GM06990 (cell line): ENCODE measurements around the gene NCAPD3.

Experiments used
- DNase-seq: peaks from one replicate; pipeline ENCODE4 v3.0.0-alpha.2; 2011; ENCODE audit not compliant: insufficient read length; ENCODE audit errors: extremely low read depth
- H3K27me3 ChIP-seq: replicated peaks from 2 replicates; pipeline ENCODE4 v1.6.0; 2011; ENCODE audit warnings: low read length; ENCODE audit not compliant: control insufficient read depth, insufficient read depth
- H3K36me3 ChIP-seq: 2 replicates; pipeline ENCODE4 v1.5.1; 2011; ENCODE audit warnings: low read length; ENCODE audit not compliant: control insufficient read depth, insufficient read depth
- H3K4me3 ChIP-seq: replicated peaks from 2 replicates; pipeline ENCODE4 v1.5.1; 2011; ENCODE audit warnings: low read depth, mild to moderate bottlenecking, control low read depth, low read length
- CTCF ChIP-seq: IDR thresholded peaks from 2 replicates; pipeline ENCODE4 v1.5.1; 2011; ENCODE audit warnings: low read length, control low read depth, mild to moderate bottlenecking, inconsistent platforms; ENCODE audit not compliant: insufficient read depth, poor library complexity, severe bottlenecking

Gene NCAPD3

GRCh38 chr11:134264966-134265764 is 41.4 kb upstream of the NCAPD3 start:
- Histone ChIP-seq H3K27me3 (no peaks in the 10 kb centered on the region), H3K36me3 (peaks cover 5% of the 10 kb centered on the region), H3K4me3 (no peak overlapping the region)
- no peak for DNase-seq
- TF ChIP-seq CTCF: no peak

GRCh38 chr11:134261626-134262488 is 38.1 kb upstream of the NCAPD3 start:
- peaks cover 12% of the 10 kb centered on the region for H3K36me3 ChIP-seq
- TF ChIP-seq CTCF: peak; percentile 61

GRCh38 chr11:134260983-134261382 is 37.2 kb upstream of the NCAPD3 start:
- Histone ChIP-seq H3K36me3 (peaks cover 12% of the 10 kb centered on the region), H3K27me3 (no peaks in the 10 kb centered on the region), H3K4me3 (no peak overlapping the region)
- TF ChIP-seq CTCF: no peak
- DNase-seq: no peak

More at GRCh38 chr11:134261626-134262488, 38.1 kb upstream of the NCAPD3 start:
- DNase-seq: no peak
- no peaks in the 10 kb centered on the region for H3K27me3 ChIP-seq
- H3K4me3 ChIP-seq: no peak overlapping the region

- TF ChIP-seq CTCF: no peak
- DNase-seq: no peak
- H3K4me3 ChIP-seq: no peak overlapping the region
- no peaks in the 10 kb centered on the region for H3K27me3 ChIP-seq
- H3K36me3 ChIP-seq: peaks cover 12% of the 10 kb centered on the region
Measured at GRCh38 chr11:134260503-134260902, 36.7 kb upstream of the NCAPD3 start.

GRCh38 chr11:134258577-134258976 is 34.8 kb upstream of the NCAPD3 start:
- H3K36me3 ChIP-seq: peaks cover 12% of the 10 kb centered on the region
- TF ChIP-seq CTCF: no peak
- no peaks in the 10 kb centered on the region for H3K27me3 ChIP-seq
- DNase-seq: no peak
- no peak overlapping the region for H3K4me3 ChIP-seq
